WI38 (cell line): ENCODE results near the gene TTYH3.
"Not testable (repeated sequence)": the region's sequence is repeated elsewhere in the genome, so short reads cannot be mapped to it uniquely, and the experiment has no call there.

Source experiments
- H3K4me3 ChIP-seq: 2 replicates; pipeline ENCODE4 v1.5.1; 2011; ENCODE audit warnings: low read depth, mild to moderate bottlenecking, control low read depth, low read length
- CTCF ChIP-seq: IDR thresholded peaks from 2 replicates; pipeline ENCODE4 v1.5.1; 2012; ENCODE audit warnings: low read depth, mild to moderate bottlenecking, control low read depth, low read length

The TTYH3 gene

DNA sequence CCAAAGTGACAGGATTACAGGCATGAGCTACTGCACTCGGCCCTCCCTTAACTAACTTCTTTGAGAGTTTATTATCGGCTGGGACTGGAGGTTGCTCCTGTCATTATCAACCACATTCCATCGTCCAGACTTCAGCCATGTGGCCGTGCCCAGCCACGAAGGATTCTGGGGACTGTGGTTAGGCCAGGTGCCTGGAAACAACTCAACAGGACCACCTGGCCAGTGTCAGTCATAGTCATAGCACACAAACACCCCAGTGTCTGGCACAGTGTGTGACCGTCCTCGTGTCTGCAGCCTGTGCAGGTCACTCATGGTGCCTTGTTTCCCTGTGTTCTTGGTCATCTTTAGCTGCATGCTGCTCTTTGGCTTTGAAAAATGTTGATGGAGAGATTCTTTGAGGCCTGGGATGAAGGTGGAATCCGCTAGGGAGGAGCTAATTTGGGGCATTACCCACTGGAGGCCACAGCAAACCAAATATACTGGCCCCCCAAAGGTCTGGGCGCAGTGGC is 43.5 kb downstream of the TTYH3 start:
- no peak overlapping the region for H3K4me3 ChIP-seq
- no peak for TF ChIP-seq CTCF

DNA sequence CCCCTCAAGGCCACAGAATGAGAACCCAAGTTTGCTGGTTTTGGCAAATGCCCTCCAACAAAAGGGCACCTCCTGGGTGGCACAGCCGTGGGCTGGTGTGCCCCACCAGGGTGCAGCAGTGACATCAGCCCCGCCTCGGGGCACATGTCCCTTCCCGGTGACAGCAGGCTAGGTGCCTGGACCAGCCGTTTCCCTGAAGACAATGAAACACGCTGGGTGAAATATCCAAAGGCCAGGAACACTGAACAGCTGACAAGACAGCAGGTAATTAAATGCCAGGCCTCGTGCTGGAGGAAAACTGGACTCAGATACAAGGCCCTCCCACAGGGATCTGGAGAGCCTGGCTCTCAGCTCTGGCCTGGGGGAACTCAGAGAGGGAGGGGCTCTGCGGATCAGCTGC is 44.8 kb downstream of the TTYH3 start:
- H3K4me3 ChIP-seq = not testable (repeated sequence)

DNA sequence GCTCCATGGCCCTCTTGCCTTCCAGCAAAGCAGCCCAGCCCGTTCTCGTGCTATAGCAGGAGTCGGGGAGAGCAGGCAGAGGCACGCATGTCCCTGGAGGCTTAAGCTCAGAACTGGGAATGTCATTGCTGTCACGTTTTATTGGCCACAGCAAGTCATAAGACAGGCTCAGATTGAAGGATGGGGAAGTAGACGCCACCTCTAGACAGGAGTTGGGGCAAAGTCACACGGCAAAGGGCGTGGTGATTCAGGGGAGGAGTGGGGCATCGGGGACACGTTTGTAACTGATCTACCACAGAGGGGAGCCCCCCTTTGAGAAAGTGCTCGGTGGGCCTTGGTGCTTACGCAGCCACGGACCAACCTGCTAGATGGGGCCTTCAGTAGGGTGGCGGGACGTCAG is 46.7 kb downstream of the TTYH3 start:
- not testable (repeated sequence) for H3K4me3 ChIP-seq

DNA sequence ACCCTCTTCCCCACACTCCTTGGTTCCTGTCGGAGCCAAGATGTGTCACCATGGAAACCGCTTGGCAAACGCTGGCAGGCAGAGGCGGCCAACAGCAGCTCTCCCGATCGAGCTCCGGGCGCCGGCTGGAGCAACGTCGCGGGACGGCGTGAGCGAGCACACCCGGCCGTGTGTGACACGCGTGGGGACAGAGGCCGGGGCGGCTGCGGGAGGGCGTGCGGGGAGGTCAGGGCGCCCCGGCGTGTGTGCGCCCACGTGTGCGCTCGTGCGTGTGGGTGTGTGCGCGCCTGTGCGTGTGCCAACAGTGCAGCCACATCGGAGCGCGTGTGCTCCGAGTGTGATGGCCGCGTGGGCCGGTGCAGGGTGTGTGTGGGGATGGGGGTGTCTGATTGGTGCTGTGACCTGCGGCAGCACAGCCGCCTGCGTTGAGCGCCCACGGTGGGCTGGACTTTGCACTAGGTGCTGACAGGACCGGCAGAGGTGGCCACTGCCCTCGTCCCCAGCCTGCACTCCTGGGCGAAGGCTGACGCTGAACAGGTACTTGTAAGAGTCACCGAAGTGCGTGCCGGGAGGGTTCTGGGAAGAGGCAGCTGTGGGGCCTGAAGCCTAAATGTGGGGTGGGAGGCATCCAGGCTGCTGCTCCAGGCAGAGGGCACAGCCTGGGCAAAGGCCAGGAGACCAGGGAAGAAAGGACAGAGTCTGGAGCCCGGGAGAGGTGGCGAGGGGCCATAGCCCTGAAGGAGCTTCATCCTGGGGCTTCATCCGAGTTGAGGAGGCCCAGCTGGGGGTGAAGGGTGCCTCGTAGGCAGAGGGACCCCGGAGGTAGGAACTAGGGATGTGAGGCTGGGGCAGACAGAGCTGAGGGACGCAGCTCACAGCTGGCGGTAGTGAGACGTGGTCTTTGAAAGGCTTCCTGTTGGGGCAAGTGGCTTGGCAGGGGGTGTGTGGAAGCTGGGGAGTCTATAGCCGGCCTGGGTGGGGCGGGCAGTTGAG is 47.6 kb downstream of the TTYH3 start:
- H3K4me3 ChIP-seq = not testable (repeated sequence)

GRCh38 chr7:2680256-2680655 is 48.5 kb downstream of the TTYH3 start:
- TF ChIP-seq CTCF = no peak
- no peak overlapping the region for H3K4me3 ChIP-seq

DNA sequence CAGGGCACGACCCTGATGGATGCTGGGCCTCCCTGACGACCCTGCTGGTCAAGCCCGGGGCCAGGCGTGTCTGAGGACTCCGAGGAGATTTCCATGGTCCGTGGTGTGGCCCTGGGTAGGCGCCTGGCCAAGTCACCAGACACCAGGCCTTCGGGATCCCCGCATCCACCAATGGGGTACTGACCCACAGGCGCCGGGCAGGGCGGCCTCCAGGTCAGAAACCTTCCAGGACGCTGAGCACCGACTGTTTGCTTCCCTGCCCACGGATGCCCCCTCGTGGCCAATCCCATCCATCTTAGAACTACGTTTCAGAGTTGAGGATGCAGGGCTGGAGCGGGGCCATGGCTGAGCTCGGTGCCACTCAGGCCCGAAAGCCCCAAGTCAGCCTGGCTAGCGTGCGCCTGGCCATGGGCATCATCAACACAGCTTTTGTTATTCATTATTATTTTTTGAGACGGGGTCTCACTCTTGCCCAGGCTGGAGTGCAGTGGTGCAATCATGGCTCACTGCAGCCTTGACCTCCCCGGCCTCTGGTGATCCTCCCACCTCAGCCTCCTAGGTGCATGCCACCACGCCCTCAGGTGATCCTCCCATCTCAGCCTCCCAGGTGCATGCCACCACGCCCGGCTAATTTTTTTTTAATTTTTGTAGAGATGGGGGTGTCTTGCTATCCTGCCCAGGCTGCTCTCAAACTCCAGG is 49.2 kb downstream of the TTYH3 start:
- no peak overlapping the region for H3K4me3 ChIP-seq
- peak; percentile 63 for TF ChIP-seq CTCF

DNA sequence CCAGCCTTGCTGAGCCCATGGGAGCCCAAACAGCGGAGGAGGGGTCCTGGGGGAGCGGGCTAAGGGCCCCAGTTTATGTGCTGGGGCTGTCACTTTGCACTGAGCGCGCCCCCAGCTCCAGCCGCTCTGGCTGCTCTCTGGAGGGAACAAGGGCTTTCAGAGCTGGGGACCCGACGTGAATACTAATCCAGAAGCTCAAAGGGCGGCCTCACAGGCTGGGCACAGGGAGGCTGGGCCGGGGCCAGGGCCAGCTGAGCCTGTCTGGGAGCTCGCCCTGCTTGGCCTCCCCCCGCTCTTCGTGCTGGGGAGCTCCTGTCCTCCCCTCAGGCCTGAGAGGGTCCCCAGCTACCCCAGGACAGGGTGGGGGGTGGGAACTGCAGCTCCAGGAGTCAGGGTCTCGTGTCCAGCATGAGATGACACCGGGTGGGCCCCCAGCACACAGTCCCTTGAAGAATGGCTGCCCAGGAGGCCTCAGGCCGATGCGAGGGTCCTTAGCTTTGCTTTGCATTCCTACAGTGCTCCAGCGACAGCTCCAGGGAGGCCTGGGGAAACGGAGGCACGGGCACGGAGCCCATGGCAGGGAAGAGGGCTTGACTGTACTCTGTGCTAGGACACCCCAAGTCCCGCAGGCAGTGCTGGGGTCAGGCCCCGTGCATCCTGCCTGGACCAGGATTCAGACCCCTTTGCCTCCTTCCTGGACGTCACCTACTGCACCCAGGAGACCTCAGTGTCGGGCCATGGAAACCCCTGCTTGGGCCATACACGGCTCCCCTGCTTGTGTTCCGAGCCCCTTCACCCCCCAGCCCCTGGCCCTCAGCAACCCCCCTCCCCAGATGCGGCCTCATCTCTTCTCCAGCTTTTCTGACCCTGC is 50.4 kb downstream of the TTYH3 start:
- TF ChIP-seq CTCF = no peak
- H3K4me3 ChIP-seq = no peak overlapping the region

GRCh38 chr7:2684501-2684900 is 52.7 kb downstream of the TTYH3 start:
- no peak overlapping the region for H3K4me3 ChIP-seq
- TF ChIP-seq CTCF = no peak
